HG02759 (cell line): ENCODE measurements around the gene SKIL.
"Not testable (repeated sequence)": the region's sequence is repeated elsewhere in the genome, so short reads cannot be mapped to it uniquely, and the experiment has no call there.

Experiments used
- ATAC-seq: cut with Tn5 transposase; IDR thresholded peaks from one replicate; pipeline ENCODE4 v1.9.1; 2021; ENCODE audit warnings: mild to moderate bottlenecking, moderate library complexity; ENCODE audit not compliant: unreplicated experiment

SKIL gene, protein sequence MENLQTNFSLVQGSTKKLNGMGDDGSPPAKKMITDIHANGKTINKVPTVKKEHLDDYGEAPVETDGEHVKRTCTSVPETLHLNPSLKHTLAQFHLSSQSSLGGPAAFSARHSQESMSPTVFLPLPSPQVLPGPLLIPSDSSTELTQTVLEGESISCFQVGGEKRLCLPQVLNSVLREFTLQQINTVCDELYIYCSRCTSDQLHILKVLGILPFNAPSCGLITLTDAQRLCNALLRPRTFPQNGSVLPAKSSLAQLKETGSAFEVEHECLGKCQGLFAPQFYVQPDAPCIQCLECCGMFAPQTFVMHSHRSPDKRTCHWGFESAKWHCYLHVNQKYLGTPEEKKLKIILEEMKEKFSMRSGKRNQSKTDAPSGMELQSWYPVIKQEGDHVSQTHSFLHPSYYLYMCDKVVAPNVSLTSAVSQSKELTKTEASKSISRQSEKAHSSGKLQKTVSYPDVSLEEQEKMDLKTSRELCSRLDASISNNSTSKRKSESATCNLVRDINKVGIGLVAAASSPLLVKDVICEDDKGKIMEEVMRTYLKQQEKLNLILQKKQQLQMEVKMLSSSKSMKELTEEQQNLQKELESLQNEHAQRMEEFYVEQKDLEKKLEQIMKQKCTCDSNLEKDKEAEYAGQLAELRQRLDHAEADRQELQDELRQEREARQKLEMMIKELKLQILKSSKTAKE

GRCh38 chr3:170357176-170358041 lies at the start of gene SKIL:
TSS of gene SKIL (plus strand) at chr3:170357715. CDS start at chr3:170360332, 2,617 bp downstream.
- peak; percentile 56 for ATAC-seq

DNA sequence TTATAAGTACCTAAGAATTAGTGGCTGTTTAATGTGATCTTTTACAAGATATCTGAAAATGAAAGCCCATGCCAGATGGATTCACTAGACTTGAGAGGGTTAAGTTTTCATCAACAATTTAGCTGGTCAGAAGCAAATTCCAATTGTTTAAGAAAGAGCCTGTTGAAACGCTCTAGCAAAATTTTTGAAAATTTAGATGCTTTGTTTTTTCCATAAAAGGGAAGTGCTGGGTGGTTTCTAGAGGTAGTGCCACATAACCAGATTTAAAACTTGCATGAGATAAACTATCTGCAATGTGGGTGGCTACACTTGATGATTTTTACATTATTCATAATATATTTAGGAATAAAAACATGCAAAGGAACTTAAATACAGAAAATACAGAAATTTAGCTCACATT lies 48.5 kb upstream of the SKIL start:
- no peak for ATAC-seq

- no peak for ATAC-seq
These were observed 39.6 kb upstream of the SKIL start for GRCh38 chr3:170317954-170318353.

GRCh38 chr3:170320461-170321121 lies 36.9 kb upstream of the SKIL start:
- ATAC-seq = no peak

GRCh38 chr3:170321321-170322034 lies 36.0 kb upstream of the SKIL start:
- ATAC-seq = no peak

DNA sequence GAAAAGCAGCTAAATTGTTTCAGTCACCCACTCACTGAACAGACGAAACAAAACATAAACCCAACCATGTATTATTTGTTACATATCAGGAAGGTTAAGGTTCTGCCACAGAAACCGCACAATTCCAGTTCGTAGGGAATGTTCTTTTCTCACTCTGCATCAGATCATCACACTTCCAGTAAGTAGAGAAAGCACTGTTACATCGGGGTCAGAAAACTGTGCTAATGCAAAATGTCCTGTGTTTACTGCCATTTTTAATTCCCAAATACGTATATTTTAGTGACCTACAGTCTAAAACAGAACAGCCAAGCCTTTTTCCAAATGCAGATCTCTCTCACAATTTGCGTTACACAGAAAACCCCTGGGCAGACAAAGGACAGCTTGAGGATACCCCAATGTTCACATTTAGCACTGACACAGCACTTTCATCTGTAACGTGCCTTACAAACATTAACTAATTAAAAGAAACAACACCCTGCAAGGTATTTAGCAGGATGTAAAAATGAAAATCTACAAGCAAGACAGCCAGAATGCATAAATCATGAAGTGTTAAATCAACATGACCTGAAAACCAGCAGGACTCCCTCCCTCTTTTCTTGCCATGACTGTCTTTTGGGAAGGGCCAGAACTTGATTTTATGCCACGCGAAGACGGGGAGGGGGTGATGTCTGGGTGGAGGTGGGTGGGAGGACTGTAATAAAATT lies 34.8 kb upstream of the SKIL start:
- no peak for ATAC-seq

GRCh38 chr3:170323331-170323730 lies 34.2 kb upstream of the SKIL start:
- no peak for ATAC-seq

GRCh38 chr3:170324962-170325361 lies 32.6 kb upstream of the SKIL start:
- ATAC-seq = no peak

- ATAC-seq = no peak
These were observed 30.3 kb upstream of the SKIL start for GRCh38 chr3:170327040-170327808.

DNA sequence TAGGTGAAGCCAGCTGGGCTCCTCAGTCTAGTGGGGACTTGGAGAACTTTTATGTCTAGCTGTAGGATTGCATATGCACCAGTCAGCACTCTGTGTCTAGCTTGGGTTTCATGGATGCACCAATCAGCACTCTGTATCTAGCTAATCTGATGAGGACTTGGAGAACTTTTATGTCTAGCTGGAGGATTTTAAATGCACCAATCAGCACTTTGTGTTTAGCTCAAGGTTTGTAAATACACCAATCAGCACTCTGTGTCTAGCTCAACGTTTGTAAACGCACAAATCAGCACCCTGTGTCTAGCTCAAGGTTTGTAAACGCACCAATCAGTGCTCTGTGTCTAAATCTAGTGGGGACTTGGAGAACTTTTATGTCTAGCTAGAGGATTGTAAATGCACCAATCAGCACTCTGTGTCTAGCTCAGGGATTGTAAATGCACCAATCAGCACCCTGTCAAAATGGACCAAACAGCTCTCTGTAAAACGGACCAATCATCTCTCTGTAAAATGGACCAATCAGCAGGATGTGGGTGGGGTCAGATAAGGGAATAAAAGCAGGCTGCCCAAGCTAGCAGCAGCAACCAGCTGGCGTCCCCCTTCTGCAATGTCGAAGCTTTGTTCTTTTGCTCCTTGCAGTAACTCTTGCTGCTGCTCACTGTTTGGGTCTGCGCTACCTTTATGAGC lies 29.5 kb upstream of the SKIL start:
- ATAC-seq = not testable (repeated sequence)

- ATAC-seq = peak; percentile 41
These were observed 27.1 kb upstream of the SKIL start for GRCh38 chr3:170330366-170330765.

DNA sequence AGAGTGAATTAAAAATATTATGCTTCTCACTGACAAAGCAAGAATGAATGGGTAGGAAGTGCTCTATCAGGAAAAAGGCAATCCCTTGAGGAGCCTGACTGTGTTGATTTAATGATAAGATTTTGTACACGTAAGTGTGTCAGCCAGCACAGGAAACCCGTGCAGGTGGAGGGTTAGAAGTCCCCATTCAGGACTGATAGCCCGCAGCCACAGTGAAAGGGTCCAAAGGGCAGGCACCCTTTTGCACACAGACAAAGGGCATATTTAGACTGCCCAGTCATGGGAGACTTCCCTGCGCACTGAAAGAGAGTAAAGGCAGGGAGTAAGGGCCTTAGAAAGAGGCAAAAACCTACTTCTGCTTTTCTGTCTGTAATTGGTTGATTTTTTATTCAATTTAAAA lies 26.4 kb upstream of the SKIL start:
- peak; percentile 84 for ATAC-seq

GRCh38 chr3:170337420-170337819 lies 20.1 kb upstream of the SKIL start:
- ATAC-seq = no peak

GRCh38 chr3:170338690-170339340 lies 18.7 kb upstream of the SKIL start:
- no peak for ATAC-seq

- not testable (repeated sequence) for ATAC-seq
These were observed 15.2 kb upstream of the SKIL start for GRCh38 chr3:170342273-170342672.

DNA sequence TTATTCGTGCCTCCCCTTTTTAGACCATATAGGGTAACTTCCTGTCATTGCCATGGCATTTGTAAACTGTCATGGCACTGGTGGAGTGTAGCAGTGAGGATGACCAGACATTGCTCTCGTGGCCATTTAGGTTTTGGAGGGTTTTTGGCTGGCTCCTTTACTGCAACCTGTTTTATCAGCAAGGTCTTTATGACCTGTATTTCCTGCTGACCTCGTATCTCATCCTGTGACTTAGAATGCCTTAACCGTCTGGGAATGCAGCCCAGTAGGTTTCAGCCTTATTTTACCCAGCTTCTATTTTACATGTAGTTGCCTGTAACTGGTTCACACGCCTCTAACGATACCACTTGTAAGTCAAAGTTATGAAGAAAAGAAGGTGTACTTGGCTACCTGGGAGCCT lies 13.7 kb upstream of the SKIL start:
- ATAC-seq = not testable (repeated sequence)

DNA sequence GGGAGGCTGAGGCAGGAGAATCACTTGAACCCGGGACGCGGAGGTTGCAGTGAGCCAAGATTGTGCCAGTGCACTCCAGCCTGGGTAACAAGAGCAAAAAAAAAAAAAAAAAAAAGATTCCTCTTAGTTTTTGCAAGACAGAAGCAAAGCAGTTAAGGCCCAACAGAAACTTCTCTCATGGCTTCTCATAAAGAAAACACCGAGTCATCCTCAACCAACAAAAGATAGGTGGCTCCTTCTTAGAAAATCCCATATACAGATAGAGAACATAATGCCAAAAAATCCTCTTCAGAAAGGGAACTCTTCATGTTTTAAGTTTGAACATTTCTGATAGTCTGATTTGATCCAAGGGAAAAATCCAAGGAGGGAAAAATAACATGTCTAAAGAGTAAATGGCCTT lies 12.5 kb upstream of the SKIL start:
- ATAC-seq = no peak
